Measurements from ENCODE around the gene ARAP1. TPM values are rescaled to one million over a fixed set of nuclear protein-coding genes. Genes with fewer than 3 reads are reported as not detected.

The ARAP1 gene
- total RNA-seq, 4 donors from 2014 or later = 90.3 to 146 (median 122) TPM

- H3K27ac ChIP-seq = no peak overlapping the region
- 75 to 89% methylated on average over 8 to 9 of the region's 9 CpGs for WGBS, 2 donors
- H3K4me1 ChIP-seq = no peaks in the 10 kb centered on the region
- no peaks in the 10 kb centered on the region for H3K27me3 ChIP-seq
- DNase-seq = peak; percentile 47 to 52
- H3K4me3 ChIP-seq (replicated peaks in 1 of 3) = no peak overlapping the region
- no peak for TF ChIP-seq POLR2A (IDR thresholded peaks at IDR 0.05)
- TF ChIP-seq, protein P1, sequence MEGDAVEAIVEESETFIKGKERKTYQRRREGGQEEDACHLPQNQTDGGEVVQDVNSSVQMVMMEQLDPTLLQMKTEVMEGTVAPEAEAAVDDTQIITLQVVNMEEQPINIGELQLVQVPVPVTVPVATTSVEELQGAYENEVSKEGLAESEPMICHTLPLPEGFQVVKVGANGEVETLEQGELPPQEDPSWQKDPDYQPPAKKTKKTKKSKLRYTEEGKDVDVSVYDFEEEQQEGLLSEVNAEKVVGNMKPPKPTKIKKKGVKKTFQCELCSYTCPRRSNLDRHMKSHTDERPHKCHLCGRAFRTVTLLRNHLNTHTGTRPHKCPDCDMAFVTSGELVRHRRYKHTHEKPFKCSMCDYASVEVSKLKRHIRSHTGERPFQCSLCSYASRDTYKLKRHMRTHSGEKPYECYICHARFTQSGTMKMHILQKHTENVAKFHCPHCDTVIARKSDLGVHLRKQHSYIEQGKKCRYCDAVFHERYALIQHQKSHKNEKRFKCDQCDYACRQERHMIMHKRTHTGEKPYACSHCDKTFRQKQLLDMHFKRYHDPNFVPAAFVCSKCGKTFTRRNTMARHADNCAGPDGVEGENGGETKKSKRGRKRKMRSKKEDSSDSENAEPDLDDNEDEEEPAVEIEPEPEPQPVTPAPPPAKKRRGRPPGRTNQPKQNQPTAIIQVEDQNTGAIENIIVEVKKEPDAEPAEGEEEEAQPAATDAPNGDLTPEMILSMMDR (IDR thresholded peaks at IDR 0.05) = peak in 4 of 6 experiments; percentile 9 to 47 (median 31)
- peaks cover 18 to 23% of the 10 kb centered on the region in 2 donors for H3K36me3 ChIP-seq
- intact Hi-C loops (cut with DNase I) = loop anchor here (5.0 kb wide), 1 partner anchor 217 kb away; no protein-coding TSS in a partner anchor
- no peaks in the 10 kb centered on the region for H3K9me3 ChIP-seq
Observed at GRCh38 chr11:72684236-72684912, 67.8 kb downstream of the ARAP1 start.

DNA sequence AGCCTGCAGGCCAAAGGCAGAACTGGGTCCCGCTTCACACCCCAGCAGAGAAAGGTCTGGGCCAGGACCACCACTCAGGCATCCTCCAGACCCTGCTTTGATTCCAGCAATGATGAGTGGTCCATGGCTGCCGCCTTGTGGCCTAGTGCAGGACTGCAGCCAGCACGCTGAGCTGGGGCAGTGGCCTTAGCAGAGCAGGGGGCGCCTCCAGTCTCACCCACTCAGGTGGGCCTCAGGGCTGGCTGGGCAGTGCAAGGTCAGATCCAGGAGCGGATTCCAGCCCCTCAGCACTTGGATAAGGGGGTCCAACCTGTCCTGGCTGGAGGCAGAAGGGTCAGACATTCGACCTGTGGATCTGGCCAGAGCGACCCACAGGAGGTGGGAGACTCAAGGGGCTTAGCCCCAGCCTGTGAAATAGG is 68.4 kb downstream of the ARAP1 start:
- H3K4me3 ChIP-seq (replicated peaks in 1 of 3) = no peak overlapping the region
- H3K27me3 ChIP-seq = no peaks in the 10 kb centered on the region
- peak; percentile 54 to 60 for DNase-seq
- TF ChIP-seq POLR2A (IDR thresholded peaks at IDR 0.05) = no peak
- TF ChIP-seq, protein P1 (IDR thresholded peaks at IDR 0.05) = peak; percentile 69 to 94 (median 84)
- intact Hi-C loops (cut with DNase I) = loop anchor here (5.0 kb wide), 1 partner anchor 216 kb away; no protein-coding TSS in a partner anchor
- no peaks in the 10 kb centered on the region for H3K4me1 ChIP-seq
- H3K27ac ChIP-seq = no peak overlapping the region
- peaks cover 17 to 21% of the 10 kb centered on the region in 2 donors for H3K36me3 ChIP-seq
- WGBS, 2 donors = 90 to 100% methylated on average over 2 to 4 of the region's 7 CpGs
- no peaks in the 10 kb centered on the region for H3K9me3 ChIP-seq

GRCh38 chr11:72682858-72683243 is 69.4 kb downstream of the ARAP1 start:
- intact Hi-C loops (cut with DNase I) = loop anchor here (5.0 kb wide), 1 partner anchor 216 kb away; no protein-coding TSS in a partner anchor
- DNase-seq = no peak
- 84 to 86% methylated on average over 3 to 4 of the region's 4 CpGs for WGBS, 2 donors
- H3K27me3 ChIP-seq = no peaks in the 10 kb centered on the region
- TF ChIP-seq, protein P1 (IDR thresholded peaks at IDR 0.05) = no peak
- no peak for TF ChIP-seq POLR2A (IDR thresholded peaks at IDR 0.05)
- no peaks in the 10 kb centered on the region for H3K4me1 ChIP-seq
- no peak overlapping the region for H3K27ac ChIP-seq
- H3K4me3 ChIP-seq (replicated peaks in 1 of 3) = no peak overlapping the region
- H3K9me3 ChIP-seq = no peaks in the 10 kb centered on the region
- peaks cover 13 to 18% of the 10 kb centered on the region in 2 donors for H3K36me3 ChIP-seq

DNA sequence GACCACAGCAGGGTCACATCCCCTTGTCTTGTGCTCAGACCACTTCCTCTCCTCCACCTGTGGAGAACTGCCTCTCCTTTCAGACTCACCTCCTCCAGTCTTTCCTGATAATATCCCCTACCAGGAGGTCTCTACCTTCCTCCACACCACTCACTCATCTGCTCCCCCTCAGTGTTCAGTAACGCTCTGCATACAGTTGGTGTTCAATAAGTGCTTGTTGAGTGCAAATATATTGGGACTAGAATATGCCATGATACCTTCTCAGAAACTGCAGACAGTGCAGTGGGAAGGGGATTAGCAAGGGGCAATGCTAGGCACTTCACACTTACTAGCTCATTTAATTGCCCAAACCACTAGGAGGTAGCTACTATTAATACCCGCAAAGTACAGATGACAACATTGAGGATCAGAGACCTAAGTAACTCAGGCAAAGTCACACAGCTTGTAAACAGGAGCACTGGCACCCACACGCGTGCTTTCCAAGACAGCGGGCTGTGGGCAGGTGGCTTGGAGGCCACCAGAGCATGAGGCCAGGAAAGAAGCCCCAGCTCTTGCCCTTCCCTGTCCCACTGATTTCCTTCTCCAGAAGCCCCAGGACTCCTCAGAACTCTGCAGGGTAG is 69.9 kb downstream of the ARAP1 start:
- no peaks in the 10 kb centered on the region for H3K27me3 ChIP-seq
- no peak overlapping the region for H3K27ac ChIP-seq
- intact Hi-C loops (cut with DNase I) = loop anchor here (5.0 kb wide), 1 partner anchor 215 kb away; no protein-coding TSS in a partner anchor
- H3K4me1 ChIP-seq = no peaks in the 10 kb centered on the region
- no peaks in the 10 kb centered on the region for H3K9me3 ChIP-seq
- H3K36me3 ChIP-seq = peaks cover 8 to 14% of the 10 kb centered on the region in 2 donors
- TF ChIP-seq, protein P1 (IDR thresholded peaks at IDR 0.05) = no peak
- TF ChIP-seq POLR2A (IDR thresholded peaks at IDR 0.05) = no peak
- WGBS, 2 donors = 82 to 98% methylated on average over 5 of the region's 5 CpGs
- no peak overlapping the region for H3K4me3 ChIP-seq (replicated peaks in 1 of 3)
- DNase-seq = no peak
